IgD-negative memory B cell (primary cell): Measurements from ENCODE around the gene MOSMO. TPM values are rescaled to one million over a fixed set of nuclear protein-coding genes. Genes with fewer than 3 reads are reported as not detected.
A peak's percentile ranks its signal among the peaks of the same experiment; 100 is the strongest.

ENCODE experiments used
- H3K27ac Mint-ChIP-seq, 3 donors: one replicate each; pipeline ENCODE4 v1.8.0; 2020 to 2022; ENCODE audit warnings: mild to moderate bottlenecking in 3 of 3, mixed read lengths in 3 of 3, moderate library complexity in 1 of 3
- H3K27me3 Mint-ChIP-seq: one replicate; pipeline ENCODE4 v1.8.0; 2021; ENCODE audit warnings: mixed read lengths
- H3K36me3 Mint-ChIP-seq: one replicate; pipeline ENCODE4 v1.8.0; 2020; ENCODE audit warnings: mild to moderate bottlenecking, mixed read lengths
- H3K4me1 Mint-ChIP-seq, 3 donors: one replicate each; pipeline ENCODE4 v1.8.0; 2020 to 2022; ENCODE audit warnings: mixed read lengths in 3 of 3, mild to moderate bottlenecking in 1 of 3
- H3K4me3 Mint-ChIP-seq, 4 donors: one replicate each; pipeline ENCODE4 v1.8.0; 2020 to 2022; ENCODE audit warnings: mild to moderate bottlenecking in 4 of 4, mixed read lengths in 4 of 4, moderate library complexity in 3 of 4
- H3K9me3 Mint-ChIP-seq, 3 donors: one replicate each; pipeline ENCODE4 v1.8.0; 2020 to 2021; ENCODE audit warnings: mixed read lengths in 3 of 3, mild to moderate bottlenecking in 1 of 3
- polyA plus RNA-seq: library from polyadenylated mRNA; unstranded; fragments of 300-500 nt; fragmentation: Illumina TruSeq; gene quantifications from one replicate; pipeline ENCODE4 v1.2.3, GENCODE V29; 2021

The MOSMO gene
- polyA plus RNA-seq, 1 donor from 2014 or later, result 4.1 TPM

GRCh38 chr16:22050963-22051362 lies 43.1 kb downstream of the MOSMO start:
- H3K4me3 Mint-ChIP-seq, result no peak overlapping the region
- no peaks in the 10 kb centered on the region for H3K9me3 Mint-ChIP-seq
- no peaks in the 10 kb centered on the region for H3K27me3 Mint-ChIP-seq
- peaks cover 0 to 3% (median 2%) of the 10 kb centered on the region in 3 donors for H3K4me1 Mint-ChIP-seq
- no peak overlapping the region for H3K27ac Mint-ChIP-seq
- H3K36me3 Mint-ChIP-seq, result no peaks in the 10 kb centered on the region

- Mint-ChIP-seq H3K36me3 (no peaks in the 10 kb centered on the region), H3K27me3 (no peaks in the 10 kb centered on the region)
Observed at GRCh38 chr16:22052980-22053379, 45.1 kb downstream of the MOSMO start.

GRCh38 chr16:22053921-22054341 lies 46.0 kb downstream of the MOSMO start:
- peaks cover 0 to 3% (median 2%) of the 10 kb centered on the region in 3 donors for H3K4me1 Mint-ChIP-seq
- H3K36me3 Mint-ChIP-seq, result peaks cover 6% of the 10 kb centered on the region
- H3K9me3 Mint-ChIP-seq, result peaks cover 0 to 1% (median 0%) of the 10 kb centered on the region in 3 donors
- H3K27me3 Mint-ChIP-seq, result no peaks in the 10 kb centered on the region
- no peak overlapping the region for H3K27ac Mint-ChIP-seq
- no peak overlapping the region for H3K4me3 Mint-ChIP-seq

More at GRCh38 chr16:22052980-22053379, 45.1 kb downstream of the MOSMO start:
- H3K4me3 Mint-ChIP-seq, result no peak overlapping the region
- no peak overlapping the region for H3K27ac Mint-ChIP-seq
- H3K4me1 Mint-ChIP-seq, result peaks cover 0 to 3% (median 2%) of the 10 kb centered on the region in 3 donors
- peaks cover 0 to 1% (median 0%) of the 10 kb centered on the region in 3 donors for H3K9me3 Mint-ChIP-seq

GRCh38 chr16:22054847-22055590 lies 47.1 kb downstream of the MOSMO start:
- H3K9me3 Mint-ChIP-seq, result peaks cover 0 to 1% (median 0%) of the 10 kb centered on the region in 3 donors
- H3K4me3 Mint-ChIP-seq, result no peak overlapping the region
- H3K4me1 Mint-ChIP-seq, result peaks cover 0 to 3% (median 2%) of the 10 kb centered on the region in 3 donors
- H3K27ac Mint-ChIP-seq, result no peak overlapping the region
- no peaks in the 10 kb centered on the region for H3K27me3 Mint-ChIP-seq
- peaks cover 8% of the 10 kb centered on the region for H3K36me3 Mint-ChIP-seq

GRCh38 chr16:22055881-22056280 lies 48.0 kb downstream of the MOSMO start:
- peaks cover 0 to 3% (median 2%) of the 10 kb centered on the region in 3 donors for H3K4me1 Mint-ChIP-seq
- H3K9me3 Mint-ChIP-seq, result peaks cover 0 to 1% (median 0%) of the 10 kb centered on the region in 3 donors
- H3K36me3 Mint-ChIP-seq, result peaks cover 8% of the 10 kb centered on the region
- no peak overlapping the region for H3K4me3 Mint-ChIP-seq
- no peak overlapping the region for H3K27ac Mint-ChIP-seq
- no peaks in the 10 kb centered on the region for H3K27me3 Mint-ChIP-seq

GRCh38 chr16:22063888-22064467 lies 56.1 kb downstream of the MOSMO start:
- peaks cover 8% of the 10 kb centered on the region for H3K36me3 Mint-ChIP-seq
- H3K9me3 Mint-ChIP-seq, result peaks cover 0 to 4% (median 0%) of the 10 kb centered on the region in 3 donors
- H3K4me1 Mint-ChIP-seq, result peaks cover 0 to 5% (median 3%) of the 10 kb centered on the region in 3 donors
- H3K27ac Mint-ChIP-seq, result no peak overlapping the region
- no peaks in the 10 kb centered on the region for H3K27me3 Mint-ChIP-seq
- no peak overlapping the region for H3K4me3 Mint-ChIP-seq

- H3K4me3 Mint-ChIP-seq, result no peak overlapping the region
- H3K27ac Mint-ChIP-seq, result no peak overlapping the region
- H3K4me1 Mint-ChIP-seq, result peaks cover 0 to 5% (median 3%) of the 10 kb centered on the region in 3 donors
- peaks cover 6% of the 10 kb centered on the region for H3K36me3 Mint-ChIP-seq
- peaks cover 0 to 4% (median 0%) of the 10 kb centered on the region in 3 donors for H3K9me3 Mint-ChIP-seq
- H3K27me3 Mint-ChIP-seq, result no peaks in the 10 kb centered on the region
Observed at GRCh38 chr16:22065252-22065651, 57.3 kb downstream of the MOSMO start.

- Mint-ChIP-seq H3K4me3 (no peak overlapping the region), H3K36me3 (peaks cover 2% of the 10 kb centered on the region), H3K9me3 (peaks cover 0 to 4% (median 0%) of the 10 kb centered on the region in 3 donors)
Observed at GRCh38 chr16:22070361-22071330, 62.7 kb downstream of the MOSMO start.

GRCh38 chr16:22071331-22071910 lies 63.5 kb downstream of the MOSMO start:
- Mint-ChIP-seq H3K36me3 (peaks cover 2% of the 10 kb centered on the region), H3K4me3 (no peak overlapping the region), H3K27ac (no peak overlapping the region), H3K9me3 (peaks cover 0 to 4% (median 0%) of the 10 kb centered on the region in 3 donors), H3K27me3 (no peaks in the 10 kb centered on the region), H3K4me1 (peaks cover 0 to 5% (median 3%) of the 10 kb centered on the region in 3 donors)

More at GRCh38 chr16:22070361-22071330, 62.7 kb downstream of the MOSMO start:
- peaks cover 0 to 5% (median 3%) of the 10 kb centered on the region in 3 donors for H3K4me1 Mint-ChIP-seq
- H3K27me3 Mint-ChIP-seq, result no peaks in the 10 kb centered on the region
- no peak overlapping the region for H3K27ac Mint-ChIP-seq

- Mint-ChIP-seq H3K27me3 (no peaks in the 10 kb centered on the region), H3K9me3 (no peaks in the 10 kb centered on the region), H3K4me1 (peaks cover 3 to 4% (median 4%) of the 10 kb centered on the region in 3 donors), H3K4me3 (no peak overlapping the region), H3K36me3 (peaks cover 2% of the 10 kb centered on the region), H3K27ac (peak overlapping the region in 1 of 3 donors; percentile 26)
Observed at GRCh38 chr16:22073350-22073749, 65.4 kb downstream of the MOSMO start.

- H3K4me1 Mint-ChIP-seq, result peaks cover 3 to 4% (median 4%) of the 10 kb centered on the region in 3 donors
- H3K4me3 Mint-ChIP-seq, result no peak overlapping the region
- H3K36me3 Mint-ChIP-seq, result peaks cover 2% of the 10 kb centered on the region
- H3K27me3 Mint-ChIP-seq, result no peaks in the 10 kb centered on the region
- no peak overlapping the region for H3K27ac Mint-ChIP-seq
- H3K9me3 Mint-ChIP-seq, result no peaks in the 10 kb centered on the region
Observed at GRCh38 chr16:22075043-22075757, 67.3 kb downstream of the MOSMO start.

GRCh38 chr16:22075776-22076175 lies 67.9 kb downstream of the MOSMO start:
- Mint-ChIP-seq H3K27ac (no peak overlapping the region), H3K27me3 (no peaks in the 10 kb centered on the region), H3K9me3 (no peaks in the 10 kb centered on the region), H3K36me3 (peaks cover 2% of the 10 kb centered on the region), H3K4me3 (no peak overlapping the region), H3K4me1 (peaks cover 3 to 4% (median 4%) of the 10 kb centered on the region in 3 donors)

GRCh38 chr16:22077700-22078313 lies 69.9 kb downstream of the MOSMO start:
- Mint-ChIP-seq H3K27ac (no peak overlapping the region), H3K27me3 (no peaks in the 10 kb centered on the region), H3K4me3 (no peak overlapping the region), H3K9me3 (no peaks in the 10 kb centered on the region), H3K4me1 (peaks cover 3 to 4% (median 4%) of the 10 kb centered on the region in 3 donors), H3K36me3 (peaks cover 2% of the 10 kb centered on the region)
